Ovary (tissue), 9 donors: ENCODE data around the gene GSN. TPM values are rescaled to one million over a fixed set of nuclear protein-coding genes. Genes with fewer than 3 reads are reported as not detected.

Source experiments
- DNase-seq, 5 donors: peaks; one replicate each; pipeline ENCODE4 v3.0.0-alpha.2; 2019 to 2020
- H3K27ac ChIP-seq, 2 donors: fragments of 200-600 bp; one replicate each; pipeline versions ENCODE4 v1.5.1 to v1.8.0; 2019 to 2022
- H3K27me3 ChIP-seq: fragments of 200-600 bp; one replicate; pipeline ENCODE4 v1.8.0; 2022
- H3K36me3 ChIP-seq: fragments of 200-600 bp; sonication (generic); one replicate; pipeline ENCODE4 v1.5.1; 2019
- H3K4me1 ChIP-seq: one replicate; pipeline ENCODE4 v1.8.1; 2013; ENCODE audit warnings: mild to moderate bottlenecking, moderate library complexity; ENCODE audit not compliant: insufficient read depth
- H3K4me3 ChIP-seq: fragments of 200-600 bp; sonication (generic); one replicate; pipeline ENCODE4 v1.5.1; 2017
- H3K9me3 ChIP-seq, 2 donors: fragments of 200-600 bp in 1 of 2; sonication (generic) in 1 of 2; one replicate each; pipeline versions ENCODE4 v1.5.1 to v1.8.1; 2013 to 2019; ENCODE audit warnings: mild to moderate bottlenecking in 1 of 2, moderate library complexity in 1 of 2
- EP300 ChIP-seq: sonication (generic); formaldehyde crosslinking; IDR thresholded peaks from one replicate; pipeline ENCODE4 v1.6.1; 2017; ENCODE audit warnings: antibody characterized with exemption
- POLR2A ChIP-seq: fragments of 450-650 bp; IDR thresholded peaks from one replicate; pipeline ENCODE4 v1.6.1; 2017; ENCODE audit warnings: antibody characterized with exemption, mild to moderate bottlenecking, moderate library complexity
- WGBS, 3 donors: extraction: QIAGEN DNeasy Blood & Tissue Kit in 1 of 3; methylation state at CpG; one replicate each; pipeline versions ENCODE4 v1.1.5 to v1.1.7; 2013 to 2017; 5-methylcytosine and 5-hydroxymethylcytosine counted together
- intact Hi-C, 4 donors: fragments of 100-400 bp; cut with DNase I; formaldehyde crosslinking; loops; one replicate each; pipeline versions ENCODE4 v1.11.0 to v1.15.1; 2022 to 2023
- polyA plus RNA-seq, 2 donors: library from polyadenylated mRNA; stranded (reverse); fragments of 200-250 nt in 1 of 2; fragments of 350-450 nt in 1 of 2; fragmentation: Illumina TruSeq in 1 of 2; extraction: RNeasy Lipid Tissue Mini Kit (QIAGEN cat#74804) in 1 of 2; gene quantifications; one replicate each; pipeline ENCODE4 v1.2.3, GENCODE V29; 2013 to 2014
- total RNA-seq, 7 donors: library from RNA; depleted of rRNA in 2 of 7; stranded (reverse); fragments of >200 nt in 2 of 7; fragmentation: NEBNext Ultra II Directional in 3 of 7; extraction: Animal tissue kit (Norgen Biotek cat#: 25700) in 3 of 7; gene quantifications; one replicate each; pipeline versions ENCODE4 v1.1.0 to v1.2.4, GENCODE V29; 2016 to 2023
- TF ChIP-seq, protein P1 (sequence below), 3 donors: fragments of 450-650 bp in 2 of 3; fragments of 200-600 bp in 1 of 3; IDR thresholded peaks; one replicate each; pipeline versions ENCODE4 v1.5.1 to v1.8.0; 2016 to 2022; ENCODE audit warnings: antibody characterized with exemption in 3 of 3, mild to moderate bottlenecking in 1 of 3
- donor health status: DM: no; HTN: no; CAD: no; lungs with moderate emphysema.
- donor health status: DM: no; HTN: no; CAD: no.
- donor health status: Bipolar disorder and iron deficiency.
- donor health status: DM: yes; HTN: yes; CAD: no.
- donor health status: DM: no; HTN: no; CAD: no.
- donor health status: DM: yes; HTN: yes; CAD: no.

Gene GSN
- total and polyA plus RNA-seq, 9 donors: 188 to 706 (median 370) TPM

- intact Hi-C loops: loop anchor here in 2 of 4 donors (5.0 kb wide), 2 partner anchors 41 to 91 kb away; no protein-coding TSS in a partner anchor
- Histone ChIP-seq H3K4me3 (no peak overlapping the region), H3K4me1 (peaks cover 39% of the 10 kb centered on the region), H3K27ac (no peak overlapping the region), H3K36me3 (no peaks in the 10 kb centered on the region), H3K9me3 (no peaks in the 10 kb centered on the region), H3K27me3 (no peaks in the 10 kb centered on the region)
- TF ChIP-seq POLR2A (no peak), EP300 (no peak)
- TF ChIP-seq, protein P1, sequence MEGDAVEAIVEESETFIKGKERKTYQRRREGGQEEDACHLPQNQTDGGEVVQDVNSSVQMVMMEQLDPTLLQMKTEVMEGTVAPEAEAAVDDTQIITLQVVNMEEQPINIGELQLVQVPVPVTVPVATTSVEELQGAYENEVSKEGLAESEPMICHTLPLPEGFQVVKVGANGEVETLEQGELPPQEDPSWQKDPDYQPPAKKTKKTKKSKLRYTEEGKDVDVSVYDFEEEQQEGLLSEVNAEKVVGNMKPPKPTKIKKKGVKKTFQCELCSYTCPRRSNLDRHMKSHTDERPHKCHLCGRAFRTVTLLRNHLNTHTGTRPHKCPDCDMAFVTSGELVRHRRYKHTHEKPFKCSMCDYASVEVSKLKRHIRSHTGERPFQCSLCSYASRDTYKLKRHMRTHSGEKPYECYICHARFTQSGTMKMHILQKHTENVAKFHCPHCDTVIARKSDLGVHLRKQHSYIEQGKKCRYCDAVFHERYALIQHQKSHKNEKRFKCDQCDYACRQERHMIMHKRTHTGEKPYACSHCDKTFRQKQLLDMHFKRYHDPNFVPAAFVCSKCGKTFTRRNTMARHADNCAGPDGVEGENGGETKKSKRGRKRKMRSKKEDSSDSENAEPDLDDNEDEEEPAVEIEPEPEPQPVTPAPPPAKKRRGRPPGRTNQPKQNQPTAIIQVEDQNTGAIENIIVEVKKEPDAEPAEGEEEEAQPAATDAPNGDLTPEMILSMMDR (IDR thresholded peaks at IDR 0.05): no peak
- no peak for DNase-seq
- 67 to 77% (median 75%) methylated on average over 8 of the region's 8 CpGs for WGBS, 3 donors
Observed at GRCh38 chr9:121275781-121276658, 8.1 kb downstream of the GSN start.

- WGBS, 3 donors: 94 to 96% (median 95%) methylated on average over 1 of the region's 1 CpG
- Histone ChIP-seq H3K4me1 (peaks cover 39% of the 10 kb centered on the region), H3K4me3 (no peak overlapping the region), H3K27me3 (no peaks in the 10 kb centered on the region), H3K36me3 (no peaks in the 10 kb centered on the region), H3K9me3 (no peaks in the 10 kb centered on the region), H3K27ac (peak overlapping the region in 1 of 2 donors; percentile 81)
- intact Hi-C loops: loop anchor here in 2 of 4 donors (5.0 kb wide), 2 partner anchors 40 to 90 kb away; no protein-coding TSS in a partner anchor
- DNase-seq: no peak
- TF ChIP-seq EP300 (no peak), POLR2A (no peak)
- TF ChIP-seq, protein P1 (IDR thresholded peaks at IDR 0.05): no peak
Observed at GRCh38 chr9:121277026-121277425, 9.1 kb downstream of the GSN start.

GRCh38 chr9:121277518-121278295 lies 9.7 kb downstream of the GSN start:
- no peak for DNase-seq
- intact Hi-C loops: loop anchor here in 2 of 4 donors (5.0 kb wide), 2 partner anchors 40 to 90 kb away; no protein-coding TSS in a partner anchor
- TF ChIP-seq POLR2A: no peak
- TF ChIP-seq, protein P1 (IDR thresholded peaks at IDR 0.05): no peak
- H3K27ac ChIP-seq: peak overlapping the region; percentile 60 to 81
- H3K4me1 ChIP-seq: peaks cover 40% of the 10 kb centered on the region
- H3K9me3 ChIP-seq: no peaks in the 10 kb centered on the region
- H3K4me3 ChIP-seq: no peak overlapping the region
- no peaks in the 10 kb centered on the region for H3K36me3 ChIP-seq
- H3K27me3 ChIP-seq: no peaks in the 10 kb centered on the region
- 13 to 21% (median 17%) methylated on average over 4 of the region's 4 CpGs for WGBS, 3 donors

DNA sequence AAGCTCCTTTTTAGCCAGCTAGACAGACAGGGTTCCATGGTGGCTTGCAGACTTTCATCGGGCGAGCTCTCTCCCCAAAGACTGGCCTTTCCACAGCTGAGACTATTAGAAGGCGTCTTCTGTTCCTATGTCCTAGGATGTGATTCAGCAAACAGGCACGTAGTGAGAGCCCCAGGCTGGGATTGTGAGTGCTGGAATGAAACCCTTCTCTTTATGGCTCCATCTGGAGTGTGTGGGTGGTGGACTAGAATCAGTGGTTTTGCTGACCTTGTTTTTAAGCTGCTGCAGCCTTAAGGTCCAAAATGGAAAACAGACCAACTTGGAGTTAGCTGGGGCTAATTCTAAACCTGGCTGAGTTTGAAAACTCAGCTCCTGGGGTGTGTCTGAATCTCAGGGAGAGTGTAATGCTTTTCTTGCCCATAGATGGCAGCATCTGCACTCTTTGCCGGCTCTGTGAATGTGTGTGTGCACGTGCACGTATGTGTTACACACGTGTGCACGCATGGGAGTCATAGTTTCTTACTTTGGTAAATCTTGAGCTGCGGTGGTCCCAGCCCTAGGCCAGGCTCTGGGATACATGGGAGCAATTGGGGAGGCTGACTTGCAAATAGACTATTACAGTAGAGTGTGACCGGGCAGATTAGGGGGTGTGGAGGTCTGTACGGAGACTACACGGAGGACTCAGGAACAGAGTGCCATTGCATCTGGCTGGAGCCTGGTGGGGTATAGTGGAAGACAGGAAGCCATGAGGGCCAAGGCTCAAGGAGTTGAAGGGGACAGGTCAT lies 10.7 kb downstream of the GSN start:
- intact Hi-C loops: loop anchor here in 2 of 4 donors (5.0 kb wide), 2 partner anchors 39 to 89 kb away; no protein-coding TSS in a partner anchor
- peak in 4 of 5 donors; percentile 72 to 79 (median 73) for DNase-seq
- peaks cover 39% of the 10 kb centered on the region for H3K4me1 ChIP-seq
- H3K4me3 ChIP-seq: no peak overlapping the region
- H3K9me3 ChIP-seq: no peaks in the 10 kb centered on the region
- H3K27ac ChIP-seq: peak overlapping the region; percentile 60 to 81
- 10 to 15% (median 11%) methylated on average over 13 of the region's 13 CpGs for WGBS, 3 donors
- H3K27me3 ChIP-seq: no peaks in the 10 kb centered on the region
- TF ChIP-seq EP300: no peak
- TF ChIP-seq, protein P1 (IDR thresholded peaks at IDR 0.05): peak; percentile 81 to 94 (median 89)
- TF ChIP-seq POLR2A: no peak
- H3K36me3 ChIP-seq: no peaks in the 10 kb centered on the region
